ENCODE results near the gene ANKRD16.
A peak's percentile ranks its signal among the peaks of the same experiment; 100 is the strongest.
"Not testable (repeated sequence)": the region's sequence is repeated elsewhere in the genome, so short reads cannot be mapped to it uniquely, and the experiment has no call there.

Gene ANKRD16

DNA sequence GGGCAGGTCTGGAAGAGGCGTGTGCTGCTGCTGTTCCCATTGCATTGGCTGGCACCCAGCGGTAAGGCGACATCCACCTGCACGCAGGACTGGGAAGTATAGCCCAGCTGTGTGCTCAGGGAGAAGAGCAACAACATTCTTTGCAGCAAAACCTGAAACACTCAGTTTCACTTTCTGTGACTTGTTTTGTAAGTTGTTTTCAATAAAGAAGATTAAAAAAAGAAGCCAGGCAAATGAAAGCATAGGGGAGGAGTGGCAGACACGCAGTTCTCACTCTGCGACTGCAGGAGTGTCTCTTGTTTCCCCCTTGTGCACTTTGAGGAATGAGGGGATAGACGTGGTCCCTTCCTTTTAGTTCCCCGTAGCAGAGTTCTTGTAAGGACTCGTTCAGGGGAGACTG is 6.1 kb upstream of the ANKRD16 start:
- Mint-ChIP-seq H3K27ac (peak overlapping the region; percentile 77), H3K4me3 (no peak overlapping the region), H3K4me1 (ENCODE audit: low read depth) (peaks cover 67% of the 10 kb centered on the region), H3K27me3 (no peaks in the 10 kb centered on the region), H3K36me3 (ENCODE audit: low read depth) (peaks cover 70% of the 10 kb centered on the region), H3K9me3 (peaks cover 4% of the 10 kb centered on the region)

DNA sequence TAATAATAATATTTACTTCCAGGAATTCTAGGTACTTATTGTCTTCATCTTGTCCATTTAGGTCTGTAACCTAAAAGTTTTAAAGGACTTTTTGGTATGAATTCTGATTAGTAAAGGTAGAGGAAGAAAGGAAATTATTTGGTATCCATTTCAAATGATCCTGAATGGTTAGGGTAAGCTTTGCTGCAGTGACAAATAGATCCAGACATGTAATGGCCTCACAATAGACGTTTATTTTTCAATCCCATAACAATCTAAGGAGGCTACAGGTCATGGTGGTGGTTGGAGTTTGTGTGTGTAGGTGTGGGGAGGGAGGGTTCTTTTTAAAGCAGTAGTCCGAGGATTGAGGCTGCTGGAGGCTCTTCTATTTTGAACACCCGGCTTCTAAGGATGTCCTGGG is 5.7 kb upstream of the ANKRD16 start:
- Mint-ChIP-seq H3K27ac (no peak overlapping the region), H3K9me3 (peaks cover 4% of the 10 kb centered on the region), H3K4me1 (ENCODE audit: low read depth) (peaks cover 71% of the 10 kb centered on the region), H3K27me3 (no peaks in the 10 kb centered on the region), H3K4me3 (no peak overlapping the region), H3K36me3 (ENCODE audit: low read depth) (peaks cover 70% of the 10 kb centered on the region)

DNA sequence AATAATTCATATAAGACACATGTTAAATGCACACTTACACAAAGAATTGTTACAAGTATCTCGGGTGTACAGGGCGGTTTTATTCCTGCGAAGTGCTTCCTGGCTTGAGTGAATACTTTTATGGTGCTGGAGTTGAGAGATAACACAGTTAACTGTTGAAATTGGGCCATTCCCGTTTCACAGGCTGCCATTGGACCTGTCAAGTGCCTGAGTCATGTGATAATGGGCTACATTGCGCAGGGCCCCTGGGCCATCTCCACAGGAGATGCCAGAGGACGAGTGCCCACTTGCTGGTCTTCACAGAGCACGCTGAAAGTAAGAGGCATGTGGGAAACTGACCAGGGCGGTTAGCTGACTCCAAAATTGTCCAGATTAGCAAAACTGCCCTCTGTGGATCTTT is 5.2 kb upstream of the ANKRD16 start:
- H3K27me3 Mint-ChIP-seq: no peaks in the 10 kb centered on the region
- peaks cover 4% of the 10 kb centered on the region for H3K9me3 Mint-ChIP-seq
- peaks cover 71% of the 10 kb centered on the region for H3K4me1 Mint-ChIP-seq (ENCODE audit: low read depth)
- no peak overlapping the region for H3K27ac Mint-ChIP-seq
- no peak overlapping the region for H3K4me3 Mint-ChIP-seq
- peaks cover 70% of the 10 kb centered on the region for H3K36me3 Mint-ChIP-seq (ENCODE audit: low read depth)

DNA sequence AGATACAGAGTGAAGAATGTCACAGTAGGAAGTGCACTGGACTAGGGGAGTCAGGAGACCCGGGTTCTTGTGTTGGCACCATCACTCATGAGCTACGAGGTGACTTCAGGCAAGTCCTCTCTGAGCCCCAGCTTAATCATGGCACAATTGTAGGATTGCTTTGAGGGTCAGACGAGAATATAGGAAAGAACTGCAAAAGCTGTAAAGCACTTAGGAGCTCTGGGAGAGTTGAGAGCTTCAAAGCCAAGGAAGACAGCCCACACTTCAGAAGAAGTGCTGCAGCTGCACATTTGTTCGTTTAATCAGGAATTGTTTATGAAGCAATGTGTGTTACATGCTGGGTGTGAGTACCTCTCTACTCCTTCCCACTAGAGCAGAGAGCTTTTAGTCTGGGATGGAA is 4.7 kb upstream of the ANKRD16 start:
- peaks cover 69% of the 10 kb centered on the region for H3K4me1 Mint-ChIP-seq (ENCODE audit: low read depth)
- H3K27me3 Mint-ChIP-seq: no peaks in the 10 kb centered on the region
- H3K27ac Mint-ChIP-seq: no peak overlapping the region
- H3K4me3 Mint-ChIP-seq: no peak overlapping the region
- H3K9me3 Mint-ChIP-seq: peaks cover 4% of the 10 kb centered on the region
- peaks cover 70% of the 10 kb centered on the region for H3K36me3 Mint-ChIP-seq (ENCODE audit: low read depth)

DNA sequence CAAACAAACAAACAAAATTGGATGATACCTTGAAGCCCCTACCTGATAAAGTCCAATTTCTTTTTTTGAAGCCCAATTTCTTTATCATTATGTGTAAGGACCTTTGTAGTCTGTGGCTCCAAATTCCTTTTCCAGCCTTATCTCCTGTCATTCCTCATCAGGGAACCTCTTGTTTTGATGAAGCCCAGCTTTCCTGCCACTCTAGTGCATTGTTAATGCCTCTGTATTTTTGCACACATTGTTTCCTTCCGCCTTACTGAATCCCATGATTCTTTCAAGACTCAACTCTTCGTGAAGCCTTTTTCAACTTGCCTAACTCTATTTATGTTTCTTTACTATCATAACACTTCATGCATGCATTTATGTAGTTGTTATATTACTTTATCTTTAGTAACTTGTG is 3.6 kb upstream of the ANKRD16 start:
- H3K27me3 Mint-ChIP-seq: no peaks in the 10 kb centered on the region
- H3K9me3 Mint-ChIP-seq: peaks cover 4% of the 10 kb centered on the region
- H3K4me1 Mint-ChIP-seq (ENCODE audit: low read depth): peaks cover 72% of the 10 kb centered on the region
- H3K36me3 Mint-ChIP-seq (ENCODE audit: low read depth): peaks cover 68% of the 10 kb centered on the region
- no peak overlapping the region for H3K27ac Mint-ChIP-seq
- H3K4me3 Mint-ChIP-seq: no peak overlapping the region

DNA sequence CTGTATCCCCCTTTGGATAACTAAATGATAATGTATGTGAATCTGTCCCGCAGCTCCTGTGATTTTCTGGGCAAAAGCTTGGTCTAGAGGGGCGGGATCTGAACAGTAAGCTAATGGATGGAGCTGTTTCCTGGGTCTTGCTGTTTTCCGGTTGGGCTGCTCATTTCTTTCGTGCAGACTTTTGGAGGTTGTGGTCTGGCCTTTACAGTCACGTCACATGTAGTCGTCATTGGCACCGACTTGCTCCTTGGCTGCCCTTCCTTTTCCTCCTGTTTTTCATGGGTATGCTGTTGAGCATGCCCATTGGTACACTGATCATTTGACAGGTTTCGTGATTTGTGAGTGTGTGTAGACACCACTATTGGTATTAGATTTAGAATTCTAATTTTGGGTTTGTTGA is 2.3 kb upstream of the ANKRD16 start:
- no peaks in the 10 kb centered on the region for H3K9me3 Mint-ChIP-seq
- no peak overlapping the region for H3K27ac Mint-ChIP-seq
- H3K27me3 Mint-ChIP-seq: no peaks in the 10 kb centered on the region
- H3K4me3 Mint-ChIP-seq: peak overlapping the region; percentile 26
- peaks cover 75% of the 10 kb centered on the region for H3K4me1 Mint-ChIP-seq (ENCODE audit: low read depth)
- peaks cover 58% of the 10 kb centered on the region for H3K36me3 Mint-ChIP-seq (ENCODE audit: low read depth)

DNA sequence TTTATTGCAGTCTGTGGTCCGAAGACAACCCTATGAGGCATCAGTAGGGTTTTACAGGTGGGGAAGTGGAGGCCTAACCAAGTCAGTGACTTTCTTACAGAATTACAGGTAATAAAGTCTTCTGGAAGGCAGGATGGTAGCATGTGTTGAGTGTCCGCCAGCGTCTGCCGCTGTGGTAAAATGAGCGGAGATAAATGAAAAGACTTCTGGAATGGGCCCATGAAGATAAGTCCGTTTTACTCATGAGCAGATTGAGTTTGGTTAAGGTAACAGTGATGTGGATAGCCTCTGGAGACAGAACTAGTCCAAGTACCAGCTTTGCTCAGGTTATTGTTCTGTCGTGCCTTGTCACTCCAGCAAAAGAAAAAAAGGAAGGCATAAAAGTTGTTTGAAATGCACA is 1.3 kb upstream of the ANKRD16 start:
- no peaks in the 10 kb centered on the region for H3K9me3 Mint-ChIP-seq
- peaks cover 69% of the 10 kb centered on the region for H3K4me1 Mint-ChIP-seq (ENCODE audit: low read depth)
- H3K4me3 Mint-ChIP-seq: peak overlapping the region; percentile 93
- H3K36me3 Mint-ChIP-seq (ENCODE audit: low read depth): peaks cover 56% of the 10 kb centered on the region
- no peaks in the 10 kb centered on the region for H3K27me3 Mint-ChIP-seq
- H3K27ac Mint-ChIP-seq: peak overlapping the region; percentile 82

DNA sequence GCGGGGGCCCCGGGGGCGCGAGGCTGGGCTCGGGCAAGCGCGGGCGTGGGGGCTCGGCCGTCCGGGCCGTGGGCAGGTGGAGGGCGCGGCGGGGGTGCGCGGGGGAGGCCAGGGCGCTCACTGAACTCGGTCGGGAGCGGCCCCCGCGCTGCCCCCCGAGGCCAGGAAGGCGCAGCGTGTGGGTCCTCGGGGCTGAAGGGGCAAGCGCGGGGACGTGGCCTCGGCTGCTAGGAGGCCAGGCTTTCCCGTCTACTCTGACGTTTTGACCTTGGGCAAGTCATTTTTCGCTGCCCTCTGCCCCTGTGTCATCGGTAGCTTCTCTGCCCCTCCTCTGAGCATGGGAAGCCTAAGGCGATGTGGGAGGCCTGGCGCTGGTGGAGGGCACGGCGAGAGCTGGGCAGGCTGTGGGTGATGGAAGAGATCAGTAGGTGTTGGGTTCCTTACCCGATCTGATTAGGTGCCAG is 791 bp upstream of the ANKRD16 start:
- Mint-ChIP-seq H3K27me3 (no peaks in the 10 kb centered on the region), H3K4me1 (ENCODE audit: low read depth) (peaks cover 64% of the 10 kb centered on the region), H3K4me3 (peak overlapping the region; percentile 93), H3K9me3 (no peaks in the 10 kb centered on the region), H3K36me3 (ENCODE audit: low read depth) (peaks cover 56% of the 10 kb centered on the region), H3K27ac (peak overlapping the region; percentile 82)

DNA sequence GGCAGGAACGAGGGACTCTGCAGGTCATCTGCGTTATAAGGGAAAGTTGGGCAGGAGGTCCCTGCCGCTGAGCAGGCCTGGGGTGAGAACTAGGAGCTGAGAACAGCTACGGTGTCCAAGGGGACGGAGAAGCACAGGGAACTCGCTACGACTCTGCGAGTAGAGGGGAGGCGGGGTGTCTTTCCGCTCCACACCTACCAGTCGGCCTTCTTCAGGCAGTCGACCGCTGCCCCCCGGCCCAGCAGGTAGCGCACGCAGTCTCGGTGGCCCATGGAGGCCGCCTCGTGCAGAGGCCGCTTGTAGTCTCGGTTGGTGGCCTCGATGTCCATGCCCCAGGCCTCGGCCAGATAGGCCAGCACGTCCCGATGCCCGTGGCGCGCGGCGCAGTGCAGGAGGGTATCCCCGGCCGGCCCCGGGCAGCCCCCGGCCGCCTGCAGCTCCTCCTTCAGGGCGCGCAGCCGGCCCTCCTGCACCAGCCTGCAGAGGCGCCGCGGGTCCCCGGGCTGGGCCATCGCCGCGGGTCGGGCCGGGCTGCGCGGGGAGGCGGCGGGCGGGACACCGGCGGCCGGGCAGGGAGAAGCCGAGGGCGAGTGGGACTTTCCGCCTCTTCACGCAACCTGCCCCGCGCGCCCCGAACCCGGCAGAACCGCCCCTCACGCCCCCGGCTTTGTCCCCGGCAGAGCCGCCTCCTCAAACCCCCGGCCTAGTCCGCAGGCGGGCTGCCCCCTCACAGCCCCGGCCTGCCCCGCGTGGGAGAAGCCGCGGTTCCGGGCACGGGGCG is 660 bp downstream of the ANKRD16 start:
- H3K36me3 Mint-ChIP-seq (ENCODE audit: low read depth): peaks cover 54% of the 10 kb centered on the region
- H3K4me1 Mint-ChIP-seq (ENCODE audit: low read depth): peaks cover 50% of the 10 kb centered on the region

DNA sequence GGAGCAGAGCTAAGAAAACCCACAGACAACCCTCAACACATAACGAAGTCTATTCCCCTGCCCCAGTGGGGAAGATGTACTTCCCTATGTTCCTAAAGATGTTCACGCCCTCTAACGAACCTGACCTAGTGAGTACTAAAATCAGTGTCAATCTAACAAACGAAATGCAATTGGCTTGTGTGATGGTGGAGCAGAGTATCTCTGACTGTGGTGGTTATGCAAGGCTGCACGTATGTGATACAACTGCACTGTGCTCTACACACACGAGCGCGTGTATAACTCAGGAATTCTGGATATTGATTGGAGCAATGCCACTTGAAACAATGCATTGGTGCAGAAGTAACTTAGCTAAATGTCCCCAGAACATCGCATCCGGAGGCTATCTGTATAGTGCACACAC is 1.3 kb downstream of the ANKRD16 start:
- H3K9me3 Mint-ChIP-seq: no peaks in the 10 kb centered on the region
- H3K36me3 Mint-ChIP-seq (ENCODE audit: low read depth): peaks cover 53% of the 10 kb centered on the region
- H3K4me3 Mint-ChIP-seq: peak overlapping the region; percentile 91

More for the DNA sequence above, 660 bp downstream of the ANKRD16 start:
- no peaks in the 10 kb centered on the region for H3K27me3 Mint-ChIP-seq
- no peaks in the 10 kb centered on the region for H3K9me3 Mint-ChIP-seq
- peak overlapping the region; percentile 73 for H3K27ac Mint-ChIP-seq
- peak overlapping the region; percentile 91 for H3K4me3 Mint-ChIP-seq

DNA sequence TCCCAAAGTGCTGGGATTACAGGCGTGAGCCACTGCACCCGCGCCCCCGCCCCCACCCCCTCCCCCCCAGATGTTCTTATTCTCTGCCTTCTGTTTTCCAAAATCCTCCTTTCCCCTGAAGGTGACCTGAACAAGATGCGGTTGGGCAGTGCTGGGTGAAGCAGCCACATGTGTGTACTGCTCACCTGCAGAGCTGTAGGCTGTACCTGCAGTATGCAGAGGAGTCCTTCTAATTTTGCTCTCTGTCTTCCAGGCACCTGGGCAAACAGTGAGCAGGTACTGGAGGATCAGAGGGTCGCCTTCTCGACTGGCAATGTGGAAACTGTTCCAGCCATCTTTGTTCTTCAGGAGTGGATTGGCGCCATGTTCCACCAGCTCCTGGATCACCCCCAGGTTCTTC is 2.1 kb downstream of the ANKRD16 start:
- Mint-ChIP-seq H3K4me1 (ENCODE audit: low read depth) (peaks cover 41% of the 10 kb centered on the region), H3K27ac (no peak overlapping the region), H3K4me3 (peak overlapping the region; percentile 91), H3K27me3 (no peaks in the 10 kb centered on the region), H3K9me3 (no peaks in the 10 kb centered on the region), H3K36me3 (ENCODE audit: low read depth) (peaks cover 56% of the 10 kb centered on the region)

More for the DNA sequence above, 1.3 kb downstream of the ANKRD16 start:
- H3K4me1 Mint-ChIP-seq (ENCODE audit: low read depth): peaks cover 44% of the 10 kb centered on the region
- H3K27me3 Mint-ChIP-seq: no peaks in the 10 kb centered on the region
- peak overlapping the region; percentile 73 for H3K27ac Mint-ChIP-seq

DNA sequence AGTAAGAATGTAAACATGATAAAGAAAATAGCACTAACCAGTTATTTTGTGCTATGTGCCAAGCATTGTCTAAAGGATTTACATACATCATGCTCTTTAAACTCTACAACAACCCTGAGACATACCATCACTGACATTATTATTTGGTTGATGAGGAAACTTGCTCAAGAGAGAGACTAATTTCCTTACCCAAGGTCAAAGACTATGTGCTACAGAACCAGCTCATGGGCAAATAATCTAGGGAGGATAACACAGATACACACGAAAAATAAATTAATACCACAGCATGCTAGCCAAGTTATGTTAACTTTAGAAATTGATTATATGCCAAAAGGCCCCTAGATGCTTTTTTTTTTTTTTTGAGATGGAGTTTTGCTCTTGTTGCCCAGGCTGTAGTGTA is 2.7 kb downstream of the ANKRD16 start:
- H3K27ac Mint-ChIP-seq: no peak overlapping the region
- H3K4me1 Mint-ChIP-seq (ENCODE audit: low read depth): peaks cover 35% of the 10 kb centered on the region
- H3K36me3 Mint-ChIP-seq (ENCODE audit: low read depth): peaks cover 56% of the 10 kb centered on the region
- H3K4me3 Mint-ChIP-seq: peak overlapping the region; percentile 21
- no peaks in the 10 kb centered on the region for H3K9me3 Mint-ChIP-seq
- H3K27me3 Mint-ChIP-seq: no peaks in the 10 kb centered on the region

DNA sequence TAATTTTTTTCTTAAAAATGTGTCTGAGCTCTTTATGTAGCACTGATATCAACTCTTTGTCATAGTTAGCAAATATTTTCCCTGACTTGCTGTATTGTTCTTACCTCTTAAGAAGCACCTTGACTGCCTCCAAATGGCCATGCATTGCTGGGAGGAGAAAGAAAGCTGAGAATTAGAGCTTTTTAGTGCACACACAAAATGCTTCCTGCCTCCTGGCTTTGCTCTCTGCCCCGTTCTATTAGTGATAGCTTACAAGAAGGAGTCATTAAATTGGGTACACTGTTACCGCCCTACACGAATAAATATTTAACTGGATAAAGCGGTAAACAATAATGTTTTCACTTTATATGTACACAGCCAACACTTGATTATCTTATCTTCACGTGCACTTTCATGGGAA is 4.1 kb downstream of the ANKRD16 start:
- H3K9me3 Mint-ChIP-seq: no peaks in the 10 kb centered on the region
- H3K27ac Mint-ChIP-seq: no peak overlapping the region
- peaks cover 52% of the 10 kb centered on the region for H3K36me3 Mint-ChIP-seq (ENCODE audit: low read depth)
- peaks cover 20% of the 10 kb centered on the region for H3K4me1 Mint-ChIP-seq (ENCODE audit: low read depth)
- no peaks in the 10 kb centered on the region for H3K27me3 Mint-ChIP-seq
- no peak overlapping the region for H3K4me3 Mint-ChIP-seq

DNA sequence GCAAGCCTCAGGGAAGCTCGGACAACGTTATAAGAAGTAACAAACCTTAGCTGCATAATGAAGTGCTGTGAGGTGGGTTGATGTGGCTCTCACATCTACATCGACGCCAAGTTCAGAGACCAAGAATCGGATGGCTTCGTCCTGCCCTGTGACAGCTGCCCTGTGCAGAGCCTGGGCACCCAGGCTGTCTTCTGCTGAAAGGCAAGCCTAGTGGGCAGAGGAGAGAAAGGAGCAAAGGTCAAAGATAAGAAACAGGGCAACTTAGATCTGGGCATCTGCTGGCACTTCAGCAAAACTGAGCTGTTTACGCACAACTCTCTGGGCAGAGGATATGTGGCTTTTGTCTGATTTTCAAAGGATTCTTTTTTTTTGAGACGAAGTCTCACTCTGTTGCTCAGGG is 6.7 kb downstream of the ANKRD16 start:
- Mint-ChIP-seq H3K4me3 (no peak overlapping the region), H3K27ac (no peak overlapping the region), H3K4me1 (ENCODE audit: low read depth) (peaks cover 9% of the 10 kb centered on the region), H3K36me3 (ENCODE audit: low read depth) (peaks cover 53% of the 10 kb centered on the region), H3K9me3 (no peaks in the 10 kb centered on the region), H3K27me3 (no peaks in the 10 kb centered on the region)

DNA sequence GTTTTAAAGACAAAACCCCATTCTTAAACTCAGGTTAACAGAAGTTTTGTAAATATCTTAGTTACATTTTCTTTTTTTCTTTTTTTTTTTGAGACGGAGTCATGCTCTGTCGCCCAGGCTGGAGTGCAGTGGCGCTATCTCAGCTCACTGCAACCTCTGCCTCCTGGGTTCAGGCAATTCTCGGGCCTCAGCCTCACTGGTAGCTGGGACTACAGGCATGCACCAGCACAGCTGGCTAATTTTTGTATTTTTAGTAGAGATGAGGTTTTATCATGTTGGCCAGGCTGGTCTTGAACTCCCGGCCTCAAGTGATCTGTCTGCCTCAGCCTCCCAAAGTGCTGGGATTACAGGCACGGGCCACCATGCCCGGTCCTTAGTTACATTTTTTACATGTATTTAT is 12.7 kb downstream of the ANKRD16 start:
- peaks cover 37% of the 10 kb centered on the region for H3K36me3 Mint-ChIP-seq (ENCODE audit: low read depth)
- not testable (repeated sequence) for H3K4me1 Mint-ChIP-seq (ENCODE audit: low read depth); H3K4me3 Mint-ChIP-seq; H3K27me3 Mint-ChIP-seq; H3K27ac Mint-ChIP-seq; H3K9me3 Mint-ChIP-seq
